DOHH2 (cell line): ENCODE results near the gene COMT.

Experiments used
- H3F3A ChIP-seq: fragments of 200-600 bp; sonication (generic), shearing (Covaris generic); 2 replicates; pipeline ENCODE4 v1.6.0; 2016; ENCODE audit warnings: antibody characterized with exemption, mild to moderate bottlenecking; ENCODE audit not compliant: control insufficient read depth, insufficient read depth
- H3K27ac ChIP-seq: fragments of 200-600 bp; sonication (generic); 2 replicates; pipeline ENCODE4 v1.5.1; 2014; ENCODE audit warnings: low read depth, mild to moderate bottlenecking, low read length, moderate library complexity
- H3K27me3 ChIP-seq: fragments of 200-600 bp; sonication (generic); 2 replicates; pipeline ENCODE4 v1.6.1; 2014; ENCODE audit warnings: mild to moderate bottlenecking, low read length, mixed read lengths; ENCODE audit not compliant: control insufficient read depth
- H3K36me3 ChIP-seq: fragments of 200-600 bp; sonication (generic); 2 replicates; pipeline ENCODE4 v1.6.1; 2014; ENCODE audit warnings: mild to moderate bottlenecking, low read length, moderate library complexity, mixed read lengths; ENCODE audit not compliant: control insufficient read depth
- H3K4me1 ChIP-seq: fragments of 200-600 bp; sonication (generic); 2 replicates; pipeline ENCODE4 v1.6.1; 2014; ENCODE audit warnings: mild to moderate bottlenecking, low read length, mixed read lengths; ENCODE audit not compliant: control insufficient read depth
- H3K4me2 ChIP-seq: fragments of 200-600 bp; sonication (generic); 2 replicates; pipeline ENCODE4 v1.6.0; 2014; ENCODE audit warnings: mild to moderate bottlenecking, low read length, moderate library complexity
- H3K4me3 ChIP-seq: fragments of 200-600 bp; sonication (generic); 2 replicates; pipeline ENCODE4 v1.5.1; 2014; ENCODE audit warnings: mild to moderate bottlenecking, low read length, mixed read lengths
- H3K79me2 ChIP-seq: fragments of 200-600 bp; sonication (generic); 2 replicates; pipeline ENCODE4 v1.6.1; 2014; ENCODE audit warnings: mild to moderate bottlenecking, low read length, mixed read lengths; ENCODE audit not compliant: control insufficient read depth
- H3K9me2 ChIP-seq: fragments of 200-600 bp; sonication (generic); replicated peaks from 2 replicates; pipeline ENCODE4 v1.6.1; 2014; ENCODE audit warnings: mild to moderate bottlenecking, low read length, mixed read lengths; ENCODE audit not compliant: control insufficient read depth
- H3K9me3 ChIP-seq: fragments of 200-600 bp; sonication (generic); 2 replicates; pipeline ENCODE4 v1.6.1; 2014; ENCODE audit warnings: antibody characterized with exemption, low read length, mixed read lengths; ENCODE audit not compliant: control insufficient read depth, insufficient read depth
- H4K20me1 ChIP-seq: fragments of 200-600 bp; sonication (generic); 2 replicates; pipeline ENCODE4 v1.6.0; 2014; ENCODE audit warnings: low read depth, mild to moderate bottlenecking, antibody characterized with exemption, low read length, moderate library complexity; ENCODE audit not compliant: control insufficient read depth, insufficient read depth
- CTCF ChIP-seq: fragments of 200-600 bp; sonication (generic); IDR thresholded peaks from one replicate; pipeline ENCODE4 v1.5.1; 2014; ENCODE audit warnings: antibody characterized with exemption, mild to moderate bottlenecking, low read depth, low read length; ENCODE audit not compliant: poor library complexity, severe bottlenecking
- EZH2phosphoT487 ChIP-seq: fragments of 200-600 bp; sonication (generic); IDR thresholded peaks from 2 replicates; pipeline ENCODE4 v1.6.1; 2017; ENCODE audit warnings: borderline replicate concordance, mild to moderate bottlenecking, antibody characterized with exemption, low read length, moderate library complexity, mixed read lengths

COMT gene

GRCh38 chr22:19964701-19965386, 23.3 kb downstream of the COMT start:
- H4K20me1 ChIP-seq = 0 out of 2 replicates have a peak, but pooled peaks cover 4% of the 10 kb centered on the region
- no peak overlapping the region for H3K4me3 ChIP-seq
- H3K4me2 ChIP-seq = no peak overlapping the region
- TF ChIP-seq CTCF (no peak), EZH2phosphoT487 (no peak)
- no peaks in the 10 kb centered on the region for H3K27me3 ChIP-seq
- no peaks in the 10 kb centered on the region for H3K79me2 ChIP-seq
- H3K9me3 ChIP-seq = no peaks in the 10 kb centered on the region
- no peak overlapping the region for H3K27ac ChIP-seq
- H3K9me2 ChIP-seq = no peaks in the 10 kb centered on the region
- 0 out of 2 replicates have a peak, but pooled peaks cover 3% of the 10 kb centered on the region for H3F3A ChIP-seq
- peaks cover 34% of the 10 kb centered on the region for H3K36me3 ChIP-seq
- no peaks in the 10 kb centered on the region for H3K4me1 ChIP-seq

GRCh38 chr22:19965771-19966709, 24.5 kb downstream of the COMT start:
- no peaks in the 10 kb centered on the region for H3K27me3 ChIP-seq
- H3K79me2 ChIP-seq = no peaks in the 10 kb centered on the region
- TF ChIP-seq CTCF (peak; percentile 62), EZH2phosphoT487 (no peak)
- H4K20me1 ChIP-seq = 0 out of 2 replicates have a peak, but pooled peaks cover 4% of the 10 kb centered on the region
- H3K4me3 ChIP-seq = no peak overlapping the region
- H3K4me1 ChIP-seq = no peaks in the 10 kb centered on the region
- no peaks in the 10 kb centered on the region for H3F3A ChIP-seq
- no peaks in the 10 kb centered on the region for H3K9me3 ChIP-seq
- H3K9me2 ChIP-seq = no peaks in the 10 kb centered on the region
- H3K4me2 ChIP-seq = no peak overlapping the region
- peaks cover 34% of the 10 kb centered on the region for H3K36me3 ChIP-seq
- no peak overlapping the region for H3K27ac ChIP-seq

- no peaks in the 10 kb centered on the region for H3K79me2 ChIP-seq
- no peak overlapping the region for H3K27ac ChIP-seq
- H3K4me1 ChIP-seq = no peaks in the 10 kb centered on the region
- H3K36me3 ChIP-seq = peaks cover 31% of the 10 kb centered on the region
- no peaks in the 10 kb centered on the region for H3K9me2 ChIP-seq
- no peak overlapping the region for H3K4me2 ChIP-seq
- 0 out of 2 replicates have a peak, but pooled peaks cover 4% of the 10 kb centered on the region for H4K20me1 ChIP-seq
- no peaks in the 10 kb centered on the region for H3K27me3 ChIP-seq
- no peaks in the 10 kb centered on the region for H3F3A ChIP-seq
- TF ChIP-seq EZH2phosphoT487 (no peak), CTCF (no peak)
- no peak overlapping the region for H3K4me3 ChIP-seq
- H3K9me3 ChIP-seq = no peaks in the 10 kb centered on the region
These were observed 25.6 kb downstream of the COMT start for GRCh38 chr22:19966908-19967750.
